HG03439 (cell line): ENCODE measurements around the gene ITGA2.
A peak's percentile ranks its signal among the peaks of the same experiment; 100 is the strongest.
"Not testable (repeated sequence)": the region's sequence is repeated elsewhere in the genome, so short reads cannot be mapped to it uniquely, and the experiment has no call there.

Experiments used
- ATAC-seq: cut with Tn5 transposase; IDR thresholded peaks from one replicate; pipeline ENCODE4 v1.9.1; 2021; ENCODE audit warnings: mild to moderate bottlenecking, moderate library complexity; ENCODE audit not compliant: unreplicated experiment

Gene ITGA2

GRCh38 chr5:52989025-52989780, at the start of gene ITGA2:
TSS of gene ITGA2 (plus strand) at chr5:52989352. CDS start at chr5:52989469, 117 bp downstream.
- ATAC-seq: no peak

GRCh38 chr5:52943285-52943684, 45.9 kb upstream of the ITGA2 start:
- ATAC-seq: no peak

- ATAC-seq: no peak
These were observed 45.3 kb upstream of the ITGA2 start for GRCh38 chr5:52943808-52944207.

GRCh38 chr5:52945040-52945439, 44.1 kb upstream of the ITGA2 start:
- no peak for ATAC-seq

- no peak for ATAC-seq
These were observed 41.9 kb upstream of the ITGA2 start for GRCh38 chr5:52947208-52947607.

- no peak for ATAC-seq
These were observed 41.3 kb upstream of the ITGA2 start for GRCh38 chr5:52947851-52948250.

- ATAC-seq: peak; percentile 98
These were observed 40.6 kb upstream of the ITGA2 start for GRCh38 chr5:52948418-52949076.

- no peak for ATAC-seq
These were observed 38.5 kb upstream of the ITGA2 start for GRCh38 chr5:52950686-52951085.

GRCh38 chr5:52952483-52952882, 36.7 kb upstream of the ITGA2 start:
- no peak for ATAC-seq

- no peak for ATAC-seq
These were observed 33.1 kb upstream of the ITGA2 start for GRCh38 chr5:52956014-52956413.

- no peak for ATAC-seq
These were observed 32.0 kb upstream of the ITGA2 start for GRCh38 chr5:52956915-52957747.

- ATAC-seq: no peak
These were observed 27.9 kb upstream of the ITGA2 start for GRCh38 chr5:52961274-52961681.

- no peak for ATAC-seq
These were observed 25.5 kb upstream of the ITGA2 start for GRCh38 chr5:52963636-52964035.

- ATAC-seq: no peak
These were observed 25.0 kb upstream of the ITGA2 start for GRCh38 chr5:52964138-52964537.

- not testable (repeated sequence) for ATAC-seq
These were observed 13.0 kb upstream of the ITGA2 start for GRCh38 chr5:52976157-52976556.

GRCh38 chr5:52977264-52977897, 11.8 kb upstream of the ITGA2 start:
- ATAC-seq: no peak

- ATAC-seq: no peak
These were observed 7.6 kb upstream of the ITGA2 start for GRCh38 chr5:52981507-52981906.

- ATAC-seq: no peak
These were observed 5.2 kb upstream of the ITGA2 start for GRCh38 chr5:52983731-52984636.

GRCh38 chr5:52985306-52985705, 3.8 kb upstream of the ITGA2 start:
- no peak for ATAC-seq

GRCh38 chr5:52987711-52988331, 1.3 kb upstream of the ITGA2 start:
- no peak for ATAC-seq
